ENCODE results near the gene ZNF609.

DNA sequence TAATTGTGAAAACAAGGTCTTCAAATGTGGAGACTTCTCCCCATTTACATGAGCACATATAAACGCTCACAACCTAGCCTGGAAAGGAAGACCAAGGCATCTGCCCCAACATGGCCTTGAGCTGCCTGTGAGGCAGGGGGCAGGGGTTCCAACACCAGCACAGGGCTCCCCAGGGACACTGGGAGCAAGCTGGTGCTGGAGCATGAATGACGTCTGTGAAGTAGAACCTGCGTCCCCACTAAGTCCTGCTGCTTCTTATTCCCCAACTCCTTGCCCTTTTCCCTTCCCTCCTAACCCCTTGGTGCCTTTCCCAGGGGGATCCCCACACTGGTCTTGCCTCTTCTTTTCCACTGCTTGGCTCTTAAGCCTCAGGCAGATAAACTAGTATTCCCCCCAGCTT, 221.9 kb downstream of the ZNF609 start:
- TF ChIP-seq CTCF (IDR thresholded peaks at IDR 0.05) (no peak), POLR2A (IDR thresholded peaks at IDR 0.05) (no peak), POLR2AphosphoS5 (IDR thresholded peaks at IDR 0.05) (no peak), EP300 (IDR thresholded peaks at IDR 0.05) (no peak)

All from sigmoid colon (tissue), 4 donors.